B cell (primary cell): Measurements from ENCODE around the gene DRD3. TPM values are rescaled to one million over a fixed set of nuclear protein-coding genes. Genes with fewer than 3 reads are reported as not detected.

Experiments
- ATAC-seq: fragments of 200-7000 bp; cut with Tn5 transposase; one replicate; pipeline ENCODE4 v1.10.0; 2021; ENCODE audit warnings: low read depth, mild to moderate bottlenecking, moderate number of reproducible peaks, moderate library complexity
- CTCF ChIA-PET: fragments of 350-600 bp; sonication (Branson Sonifier 250); formaldehyde crosslinking; loops from one replicate; lab custom pipeline; 2021; ENCODE audit warnings: antibody characterized with exemption, inconsistent platforms; lab: Charles Lee
- POLR2A ChIA-PET: fragments of 350-600 bp; sonication (Branson Sonifier 250); formaldehyde crosslinking; loops from one replicate; lab custom pipeline; 2021; ENCODE audit warnings: antibody characterized with exemption; lab: Charles Lee
- DNase-seq: peaks from one replicate; pipeline ENCODE4 v3.0.0; 2013
- H2AFZ ChIP-seq: 2 replicates; pipeline ENCODE4 v1.6.1; 2012; ENCODE audit warnings: mild to moderate bottlenecking, low read depth, low read length; ENCODE audit not compliant: insufficient read depth, poor library complexity, severe bottlenecking
- H3K27ac ChIP-seq, 2 donors: 1 replicate in 1 of 2; 2 replicates in 1 of 2; pipeline ENCODE4 v1.5.1; 2012 to 2013; ENCODE audit warnings: low read length in 2 of 2, mild to moderate bottlenecking in 2 of 2, moderate library complexity in 1 of 2
- H3K27me3 ChIP-seq, 4 experiments: fragments of 200-600 bp in 1 of 4; sonication (generic) in 1 of 4; replicated peaks in 1 of 4; 1 replicate in 2 of 4; 2 replicates in 2 of 4; pipeline versions ENCODE4 v1.6.1 to v1.7.0; 2013 to 2016; ENCODE audit warnings: low read length in 3 of 4, mild to moderate bottlenecking in 2 of 4, mixed read lengths in 1 of 4, moderate library complexity in 1 of 4; ENCODE audit not compliant: insufficient read depth in 4 of 4, control insufficient read depth in 3 of 4; ENCODE audit errors: control extremely low read depth in 1 of 4
- H3K36me3 ChIP-seq, 2 experiments: replicated peaks in 1 of 2; 1 replicate in 1 of 2; 2 replicates in 1 of 2; pipeline versions ENCODE4 v1.6.1 to v1.7.1; 2013; ENCODE audit warnings: low read length in 1 of 2; ENCODE audit not compliant: insufficient read depth in 2 of 2, control insufficient read depth in 1 of 2; ENCODE audit errors: control extremely low read depth in 1 of 2, extremely low read depth in 1 of 2
- H3K4me1 ChIP-seq, 2 donors: fragments of 200-600 bp in 1 of 2; sonication (generic) in 1 of 2; 1 replicate in 1 of 2; 2 replicates in 1 of 2; pipeline versions ENCODE4 v1.5.1 to v1.6.1; 2013 to 2017; ENCODE audit warnings: low read length in 2 of 2; ENCODE audit not compliant: control insufficient read depth in 2 of 2, insufficient read depth in 2 of 2
- H3K4me2 ChIP-seq: replicated peaks from 2 replicates; pipeline ENCODE3; 2012; ENCODE audit warnings: mild to moderate bottlenecking, low read depth, low read length; ENCODE audit not compliant: poor library complexity, severe bottlenecking
- H3K4me3 ChIP-seq, 5 experiments: fragments of 200-600 bp in 1 of 5; sonication (generic) in 1 of 5; 1 replicate in 3 of 5; 2 replicates in 2 of 5; pipeline versions ENCODE4 v1.5.1 to v1.7.0; 2011 to 2016; ENCODE audit warnings: low read length in 4 of 5, mild to moderate bottlenecking in 4 of 5, low read depth in 2 of 5, control low read depth in 1 of 5, moderate library complexity in 1 of 5; ENCODE audit not compliant: insufficient read depth in 1 of 5; ENCODE audit errors: control extremely low read depth in 1 of 5, extremely low read depth in 1 of 5
- H3K79me2 ChIP-seq: fragments of 200-600 bp; sonication (generic); one replicate; pipeline ENCODE4 v1.6.0; 2016; ENCODE audit warnings: low read length; ENCODE audit not compliant: control insufficient read depth, insufficient read depth
- H3K9ac ChIP-seq: fragments of 200-600 bp; sonication (generic); 2 replicates; pipeline ENCODE4 v1.6.1; 2017; ENCODE audit warnings: mild to moderate bottlenecking, low read length, moderate library complexity
- H3K9me3 ChIP-seq, 3 donors: one replicate each; pipeline versions ENCODE4 v1.6.1 to v1.7.1; 2013; ENCODE audit warnings: low read length in 2 of 3; ENCODE audit not compliant: control insufficient read depth in 2 of 3, insufficient read depth in 1 of 3; ENCODE audit errors: control extremely low read depth in 1 of 3
- H4K20me1 ChIP-seq: 2 replicates; pipeline ENCODE4 v1.6.0; 2012; ENCODE audit warnings: mild to moderate bottlenecking, low read length; ENCODE audit not compliant: insufficient read depth, control insufficient read depth, poor library complexity, severe bottlenecking
- H3K27ac Mint-ChIP-seq: one replicate; pipeline ENCODE4 v1.8.0; 2021; ENCODE audit warnings: mixed read lengths
- H3K27me3 Mint-ChIP-seq: one replicate; pipeline ENCODE4 v1.8.0; 2021; ENCODE audit warnings: mixed read lengths
- H3K4me1 Mint-ChIP-seq: one replicate; pipeline ENCODE4 v1.8.0; 2021; ENCODE audit warnings: mixed read lengths
- H3K4me3 Mint-ChIP-seq: one replicate; pipeline ENCODE4 v1.8.0; 2021; ENCODE audit warnings: mixed read lengths
- H3K9me3 Mint-ChIP-seq: one replicate; pipeline ENCODE4 v1.8.0; 2022; ENCODE audit warnings: mixed read lengths; ENCODE audit not compliant: insufficient read depth
- EZH2 ChIP-seq: IDR thresholded peaks from 2 replicates; pipeline ENCODE4 v1.6.1; 2012; ENCODE audit warnings: borderline replicate concordance, low read depth, mild to moderate bottlenecking, moderate library complexity, low read length; ENCODE audit not compliant: insufficient read depth, poor library complexity, severe bottlenecking
- WGBS: methylation state at CpG from one replicate; pipeline ENCODE4 v1.1.5; 2013; ENCODE audit warnings: missing lambda C conversion rate; ENCODE audit not compliant: insufficient coverage; 5-methylcytosine and 5-hydroxymethylcytosine counted together
- intact Hi-C: fragments of 100-400 bp; cut with micrococcal nuclease; formaldehyde crosslinking; loops from one replicate; pipeline ENCODE4 v1.10.0; 2022
- polyA plus RNA-seq: library from polyadenylated mRNA; depleted of rRNA; stranded (reverse); fragments of >200 nt; gene quantifications from 2 replicates; pipeline ENCODE4 v1.2.3, GENCODE V29; 2012
- total RNA-seq, 2 donors: library from RNA; stranded (reverse); fragments of 120-200 nt in 1 of 2; gene quantifications; 1 replicate in 1 of 2; 2 replicates in 1 of 2; pipeline versions ENCODE4 v1.2.3 to v1.2.4, GENCODE V29; 2013 to 2022
- TF ChIP-seq, protein P1 (sequence below): fragments of 200-600 bp; IDR thresholded peaks from one replicate; pipeline ENCODE4 v1.8.0; 2022; ENCODE audit warnings: antibody characterized with exemption, mild to moderate bottlenecking

The DRD3 gene
- total and polyA plus RNA-seq, 2 donors (not counting 1 experiment from before 2014, with no cell fraction given) = not detected

DNA sequence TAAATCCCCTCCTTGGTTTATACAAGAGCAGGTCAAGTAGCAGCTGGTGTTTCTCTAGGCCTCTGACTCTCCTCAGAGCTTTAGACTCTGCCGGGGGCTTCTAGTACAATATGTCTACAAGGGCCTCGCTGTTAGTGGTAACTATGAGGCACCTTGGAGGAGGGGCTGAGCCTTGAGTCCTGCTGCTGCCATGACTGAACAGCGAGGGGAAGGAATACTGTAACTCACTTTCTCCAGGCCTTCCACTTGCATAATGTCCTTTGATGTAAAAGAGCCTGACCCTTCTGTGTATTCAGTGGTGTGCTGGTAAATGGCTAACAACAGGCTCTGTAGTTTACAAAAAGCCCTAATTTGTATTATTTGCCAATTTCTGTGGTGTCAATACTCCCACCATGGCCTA, 27.8 kb downstream of the DRD3 start:
- no peak for TF ChIP-seq EZH2
- TF ChIP-seq, protein P1, sequence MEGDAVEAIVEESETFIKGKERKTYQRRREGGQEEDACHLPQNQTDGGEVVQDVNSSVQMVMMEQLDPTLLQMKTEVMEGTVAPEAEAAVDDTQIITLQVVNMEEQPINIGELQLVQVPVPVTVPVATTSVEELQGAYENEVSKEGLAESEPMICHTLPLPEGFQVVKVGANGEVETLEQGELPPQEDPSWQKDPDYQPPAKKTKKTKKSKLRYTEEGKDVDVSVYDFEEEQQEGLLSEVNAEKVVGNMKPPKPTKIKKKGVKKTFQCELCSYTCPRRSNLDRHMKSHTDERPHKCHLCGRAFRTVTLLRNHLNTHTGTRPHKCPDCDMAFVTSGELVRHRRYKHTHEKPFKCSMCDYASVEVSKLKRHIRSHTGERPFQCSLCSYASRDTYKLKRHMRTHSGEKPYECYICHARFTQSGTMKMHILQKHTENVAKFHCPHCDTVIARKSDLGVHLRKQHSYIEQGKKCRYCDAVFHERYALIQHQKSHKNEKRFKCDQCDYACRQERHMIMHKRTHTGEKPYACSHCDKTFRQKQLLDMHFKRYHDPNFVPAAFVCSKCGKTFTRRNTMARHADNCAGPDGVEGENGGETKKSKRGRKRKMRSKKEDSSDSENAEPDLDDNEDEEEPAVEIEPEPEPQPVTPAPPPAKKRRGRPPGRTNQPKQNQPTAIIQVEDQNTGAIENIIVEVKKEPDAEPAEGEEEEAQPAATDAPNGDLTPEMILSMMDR = no peak
- H3K27me3 ChIP-seq = no peaks in the 10 kb centered on the region
- Mint-ChIP-seq H3K27ac (no peak overlapping the region), H3K9me3 (no peaks in the 10 kb centered on the region), H3K4me3 (no peak overlapping the region), H3K4me1 (peaks cover 9% of the 10 kb centered on the region), H3K27me3 (no peaks in the 10 kb centered on the region)
- POLR2A ChIA-PET = no interaction called here
- DNase-seq = no peak
- H3K4me2 ChIP-seq = no peak overlapping the region
- H3K79me2 ChIP-seq = no peaks in the 10 kb centered on the region
- no peaks in the 10 kb centered on the region for H3K36me3 ChIP-seq
- CTCF ChIA-PET = interaction anchor here (0.5 to 7.8 kb wide), 16 partner anchors 10 to 1390 kb away, joined by 3 to 110 read pairs (median 4); no protein-coding TSS in a partner anchor
- no peak overlapping the region for H3K9ac ChIP-seq
- WGBS = 90% methylated on average over 2 of the region's 3 CpGs
- H3K4me1 ChIP-seq = peaks cover 3 to 7% of the 10 kb centered on the region in 2 donors
- no peak overlapping the region for H3K4me3 ChIP-seq
- no peak overlapping the region for H3K27ac ChIP-seq
- intact Hi-C loops = loop anchor here (10.0 kb wide), 2 partner anchors 434 to 1664 kb away; no protein-coding TSS in a partner anchor
- no peaks in the 10 kb centered on the region for H3K9me3 ChIP-seq
- no peak for ATAC-seq
- no peaks in the 10 kb centered on the region for H4K20me1 ChIP-seq
- no peak overlapping the region for H2AFZ ChIP-seq

DNA sequence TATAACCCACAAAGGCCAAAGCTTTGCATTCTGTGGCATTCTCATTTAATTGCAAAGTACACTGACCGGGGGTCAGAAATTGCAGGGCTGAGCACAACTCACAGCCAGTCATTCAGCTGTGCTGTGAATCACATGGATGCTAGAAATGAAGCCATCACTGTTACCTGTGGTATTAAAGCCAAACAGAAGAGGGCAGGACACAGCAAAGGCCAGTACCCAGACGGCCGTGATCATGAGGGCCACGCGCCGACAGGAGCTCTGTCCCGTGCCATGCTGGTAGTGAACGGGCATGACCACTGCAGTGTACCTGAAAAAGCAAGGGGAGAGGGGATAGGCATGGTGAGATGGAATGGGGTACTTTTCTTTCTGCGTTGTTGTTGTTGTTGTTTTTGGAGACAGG, 31.6 kb downstream of the DRD3 start:
- 95% methylated on average over 8 of the region's 9 CpGs for WGBS
- no peak overlapping the region for H3K27ac Mint-ChIP-seq
- TF ChIP-seq, protein P1 = no peak
- TF ChIP-seq EZH2 = no peak
- ATAC-seq (no peak), DNase-seq (no peak)
- H3K79me2 ChIP-seq = no peaks in the 10 kb centered on the region
- H3K9ac ChIP-seq = no peak overlapping the region
- CTCF ChIA-PET = interaction anchor here (1.5 kb wide), 1 partner anchor 143 kb away, joined by 3 read pairs; no protein-coding TSS in a partner anchor
- H3K27me3 Mint-ChIP-seq = no peaks in the 10 kb centered on the region
- no peaks in the 10 kb centered on the region for H3K27me3 ChIP-seq
- no peak overlapping the region for H3K4me2 ChIP-seq
- H3K4me3 Mint-ChIP-seq = no peak overlapping the region
- no peaks in the 10 kb centered on the region for H3K9me3 Mint-ChIP-seq
- no peaks in the 10 kb centered on the region for H3K4me1 ChIP-seq
- no peak overlapping the region for H3K27ac ChIP-seq
- H3K9me3 ChIP-seq = no peaks in the 10 kb centered on the region
- POLR2A ChIA-PET = no interaction called here
- peaks cover 2% of the 10 kb centered on the region for H3K4me1 Mint-ChIP-seq
- H2AFZ ChIP-seq = no peak overlapping the region
- no peaks in the 10 kb centered on the region for H4K20me1 ChIP-seq
- intact Hi-C loops = no loop called here
- H3K36me3 ChIP-seq = no peaks in the 10 kb centered on the region
- no peak overlapping the region for H3K4me3 ChIP-seq
